Umbilical cord (tissue), 2 donors: Measurements from ENCODE around the gene ACTMAP. TPM values are rescaled to one million over a fixed set of nuclear protein-coding genes. Genes with fewer than 3 reads are reported as not detected.

Experiments used
- DNase-seq: peaks from one replicate; pipeline ENCODE4 v3.0.0-alpha.2; 2015; ENCODE audit warnings: low spot score
- total RNA-seq: library from RNA; depleted of rRNA; stranded (reverse); fragments of >200 nt; gene quantifications from one replicate; pipeline ENCODE4 v1.2.3, GENCODE V29; 2014; ENCODE audit warnings: low replicate concordance; ENCODE audit not compliant: insufficient read depth

ACTMAP gene
- total RNA-seq, 1 donor from 2014 or later = 1.7 TPM

GRCh38 chr19:40721140-40721486 lies 29.2 kb downstream of the ACTMAP start:
- DNase-seq = no peak

GRCh38 chr19:40719414-40719894 lies 30.8 kb downstream of the ACTMAP start:
- no peak for DNase-seq

- DNase-seq = peak; percentile 63
Observed at GRCh38 chr19:40718774-40719391, 31.4 kb downstream of the ACTMAP start.

GRCh38 chr19:40717880-40718773 lies 32.1 kb downstream of the ACTMAP start:
- peak; percentile 19 for DNase-seq

GRCh38 chr19:40717325-40717879 lies 32.9 kb downstream of the ACTMAP start:
- no peak for DNase-seq

- DNase-seq = peak; percentile 100
Observed at GRCh38 chr19:40716482-40717324, 33.6 kb downstream of the ACTMAP start, which contains the start of the genes COQ8B and ITPKC. Gene COQ8B, minus strand, starts transcription at chr19:40716886. Its CDS starts 2,254 bp downstream, at chr19:40714632. Gene ITPKC, plus strand, starts transcription at chr19:40717112. Its CDS starts 24 bp downstream, at chr19:40717136.

- DNase-seq = peak; percentile 90
Observed at GRCh38 chr19:40716031-40716481, 34.2 kb downstream of the ACTMAP start.

- DNase-seq = peak; percentile 99
Observed at GRCh38 chr19:40714441-40715299, 35.6 kb downstream of the ACTMAP start.

- no peak for DNase-seq
Observed at GRCh38 chr19:40713939-40714338, 36.3 kb downstream of the ACTMAP start.

GRCh38 chr19:40709817-40710216 lies 40.5 kb downstream of the ACTMAP start:
- DNase-seq = no peak

- no peak for DNase-seq
Observed at GRCh38 chr19:40707615-40708014, 42.7 kb downstream of the ACTMAP start.

GRCh38 chr19:40705950-40706619 lies 44.2 kb downstream of the ACTMAP start:
- DNase-seq = no peak

- DNase-seq = no peak
Observed at GRCh38 chr19:40705362-40705651, 45.0 kb downstream of the ACTMAP start.

GRCh38 chr19:40704491-40705361 lies 45.6 kb downstream of the ACTMAP start:
- no peak for DNase-seq

GRCh38 chr19:40703029-40703755 lies 47.1 kb downstream of the ACTMAP start:
- no peak for DNase-seq

GRCh38 chr19:40702337-40703012 lies 47.8 kb downstream of the ACTMAP start:
- no peak for DNase-seq

GRCh38 chr19:40701758-40702157 lies 48.5 kb downstream of the ACTMAP start:
- no peak for DNase-seq

GRCh38 chr19:40700083-40700482 lies 50.2 kb downstream of the ACTMAP start:
- DNase-seq = no peak
